WTC11 (cell line): ENCODE data around the gene CD93. TPM values are rescaled to one million over a fixed set of nuclear protein-coding genes. Genes with fewer than 3 reads are reported as not detected.

Source experiments
- ATAC-seq: fragments of 200-7000 bp; cut with Tn5 transposase; 2 replicates; pipeline ENCODE4 v1.10.0; 2021; ENCODE audit warnings: mild to moderate bottlenecking, moderate library complexity
- CTCF ChIA-PET: fragments of 300-600 bp; sonication (Branson Sonifier 250); formaldehyde crosslinking; loops from one replicate; lab custom pipeline; 2021; ENCODE audit warnings: antibody characterized with exemption; lab: Charles Lee
- POLR2A ChIA-PET: fragments of 350-600 bp; sonication (Branson Sonifier 250); formaldehyde crosslinking; loops from one replicate; lab custom pipeline; 2021; ENCODE audit warnings: antibody characterized with exemption; lab: Charles Lee
- DNase-seq: peaks from one replicate; pipeline ENCODE4 v3.0.0; 2021; ENCODE audit warnings: low spot score
- H3K27ac Mint-ChIP-seq: 2 replicates; pipeline ENCODE4 v1.8.0; 2021; ENCODE audit warnings: mixed read lengths
- H3K27me3 Mint-ChIP-seq: 2 replicates; pipeline ENCODE4 v1.8.0; 2021; ENCODE audit warnings: low read depth, mild to moderate bottlenecking, moderate library complexity, mixed read lengths
- H3K36me3 Mint-ChIP-seq: 2 replicates; pipeline ENCODE4 v1.8.0; 2021; ENCODE audit warnings: mixed read lengths
- H3K4me1 Mint-ChIP-seq: 2 replicates; pipeline ENCODE4 v1.8.0; 2022; ENCODE audit warnings: mixed read lengths
- H3K4me3 Mint-ChIP-seq: 2 replicates; pipeline ENCODE4 v1.8.0; 2021; ENCODE audit warnings: mild to moderate bottlenecking, moderate library complexity, mixed read lengths
- H3K9me3 Mint-ChIP-seq: 2 replicates; pipeline ENCODE4 v1.8.0; 2021; ENCODE audit warnings: mixed read lengths
- ARID4B ChIP-seq: sonication (generic); formaldehyde crosslinking; IDR thresholded peaks from 2 replicates; pipeline ENCODE4 v1.8.0; 2023; ENCODE audit warnings: missing genetic modification reagents, mild to moderate bottlenecking, borderline replicate concordance
- CDX4 ChIP-seq: fragments of 250-450 bp; sonication (Bioruptor Pico); IDR thresholded peaks from 2 replicates; pipeline ENCODE4 v1.9.0; 2021; ENCODE audit warnings: moderate library complexity, mild to moderate bottlenecking, inconsistent platforms, borderline replicate concordance
- E2F4 ChIP-seq: sonication (generic); formaldehyde crosslinking; IDR thresholded peaks from 2 replicates; pipeline ENCODE4 v1.8.1; 2022; ENCODE audit warnings: low read depth, mild to moderate bottlenecking, moderate library complexity, missing genetic modification reagents, borderline replicate concordance
- ELF4 ChIP-seq: sonication (generic); formaldehyde crosslinking; IDR thresholded peaks from 2 replicates; pipeline ENCODE4 v1.8.1; 2022; ENCODE audit warnings: low read depth, mild to moderate bottlenecking, moderate library complexity, missing genetic modification reagents
- ESRRA ChIP-seq: sonication (generic); formaldehyde crosslinking; IDR thresholded peaks from 2 replicates; pipeline ENCODE4 v1.8.1; 2022; ENCODE audit warnings: mild to moderate bottlenecking, missing genetic modification reagents, borderline replicate concordance
- GTF2I ChIP-seq: fragments of 250-450 bp; sonication (Bioruptor Pico); conservative IDR thresholded peaks from 2 replicates; pipeline ENCODE4 v1.4.0; 2021; ENCODE audit warnings: mild to moderate bottlenecking
- HMGXB4 ChIP-seq: sonication (generic); formaldehyde crosslinking; IDR thresholded peaks from 2 replicates; pipeline ENCODE4 v1.8.1; 2023; ENCODE audit warnings: mild to moderate bottlenecking, moderate library complexity, missing genetic modification reagents
- NFE2L1 ChIP-seq: sonication (generic); formaldehyde crosslinking; IDR thresholded peaks from 2 replicates; pipeline ENCODE4 v1.8.1; 2023; ENCODE audit warnings: missing genetic modification reagents
- SMAD4 ChIP-seq: sonication (generic); formaldehyde crosslinking; IDR thresholded peaks from 2 replicates; pipeline ENCODE4 v1.8.0; 2022; ENCODE audit warnings: mild to moderate bottlenecking, missing genetic modification reagents
- SOX15 ChIP-seq: fragments of 250-450 bp; sonication (Bioruptor Pico); IDR thresholded peaks from 2 replicates; pipeline ENCODE4 v1.9.0; 2021; ENCODE audit warnings: mild to moderate bottlenecking
- TCF7 ChIP-seq: sonication (generic); formaldehyde crosslinking; IDR thresholded peaks from 2 replicates; pipeline ENCODE4 v1.8.0; 2022; ENCODE audit warnings: mild to moderate bottlenecking, low read depth, missing genetic modification reagents, moderate library complexity
- TP53 ChIP-seq: sonication (generic); formaldehyde crosslinking; IDR thresholded peaks from 2 replicates; pipeline ENCODE4 v1.8.1; 2023; ENCODE audit warnings: mild to moderate bottlenecking, missing genetic modification reagents
- ZMAT4 ChIP-seq: fragments of 250-450 bp; sonication (Bioruptor Pico); IDR thresholded peaks from 2 replicates; pipeline ENCODE4 v1.9.0; 2021; ENCODE audit warnings: mild to moderate bottlenecking
- ZNF281 ChIP-seq: sonication (generic); formaldehyde crosslinking; IDR thresholded peaks from 2 replicates; pipeline ENCODE4 v1.8.0; 2023; ENCODE audit warnings: mild to moderate bottlenecking, missing genetic modification reagents
- ZNF396 ChIP-seq: fragments of 250-450 bp; sonication (Bioruptor Pico); IDR thresholded peaks from 2 replicates; pipeline ENCODE4 v1.8.0; 2021; ENCODE audit warnings: mild to moderate bottlenecking, moderate library complexity, borderline replicate concordance
- ZNF671 ChIP-seq: fragments of 250-450 bp; sonication (Bioruptor Pico); IDR thresholded peaks from 2 replicates; pipeline ENCODE4 v1.8.0; 2021; ENCODE audit warnings: mild to moderate bottlenecking
- ZSCAN18 ChIP-seq: fragments of 250-450 bp; sonication (Bioruptor Pico); IDR thresholded peaks from 2 replicates; pipeline ENCODE4 v2.1.2; 2022; ENCODE audit warnings: mild to moderate bottlenecking, moderate library complexity
- total RNA-seq: library from RNA; stranded (reverse); gene quantifications from 3 replicates; pipeline ENCODE4 v1.2.3, GENCODE V29; 2021

CD93 gene
- total RNA-seq, 1 experiment from 2014 or later: 0.09 TPM

GRCh38 chr20:23080521-23080920 is 5.6 kb downstream of the CD93 start:
- ATAC-seq (no peak), DNase-seq (no peak)
- H3K4me1 Mint-ChIP-seq: peaks cover 27% of the 10 kb centered on the region
- H3K4me3 Mint-ChIP-seq: no peak overlapping the region
- H3K9me3 Mint-ChIP-seq: no peaks in the 10 kb centered on the region
- TF ChIP-seq ZMAT4 (CRISPR knock-in tag) (no peak), ESRRA (CRISPR knock-in tag) (no peak), CDX4 (CRISPR knock-in tag) (no peak), SMAD4 (CRISPR knock-in tag) (no peak), SOX15 (CRISPR knock-in tag) (no peak), TCF7 (CRISPR knock-in tag) (no peak), ELF4 (CRISPR knock-in tag) (no peak), ZSCAN18 (CRISPR knock-in tag) (no peak), ZNF671 (CRISPR knock-in tag) (no peak), HMGXB4 (CRISPR knock-in tag) (no peak), E2F4 (CRISPR knock-in tag) (no peak), ARID4B (CRISPR knock-in tag) (no peak), TP53 (CRISPR knock-in tag) (no peak), NFE2L1 (CRISPR knock-in tag) (no peak)
- POLR2A ChIA-PET: no interaction called here
- H3K27me3 Mint-ChIP-seq: no peaks in the 10 kb centered on the region; the same call in 1 of the 2 replicates
- CTCF ChIA-PET: interaction anchor here (1.4 to 1.6 kb wide), 2 partner anchors 12 to 155 kb away, joined by 5 read pairs; no protein-coding TSS in a partner anchor
- H3K36me3 Mint-ChIP-seq: no peaks in the 10 kb centered on the region
- H3K27ac Mint-ChIP-seq: no peak overlapping the region

GRCh38 chr20:23079926-23080325 is 6.2 kb downstream of the CD93 start:
- TF ChIP-seq ZNF281 (CRISPR knock-in tag) (no peak), ZNF671 (CRISPR knock-in tag) (no peak), GTF2I (CRISPR knock-in tag) (no peak), ZNF396 (CRISPR knock-in tag) (no peak)
- ATAC-seq: no peak
- POLR2A ChIA-PET: no interaction called here
- H3K9me3 Mint-ChIP-seq: no peaks in the 10 kb centered on the region
- DNase-seq: no peak
- H3K36me3 Mint-ChIP-seq: no peaks in the 10 kb centered on the region
- H3K27me3 Mint-ChIP-seq: no peaks in the 10 kb centered on the region; the same call in 1 of the 2 replicates
- no peak overlapping the region for H3K4me3 Mint-ChIP-seq
- CTCF ChIA-PET: interaction anchor here (0.7 to 1.6 kb wide), 8 partner anchors 10 to 155 kb away, joined by 3 to 12 read pairs (median 5); partner anchors contain the start of gene THBD
- H3K27ac Mint-ChIP-seq: no peak overlapping the region
- peaks cover 27% of the 10 kb centered on the region for H3K4me1 Mint-ChIP-seq
